Body of pancreas (tissue), 4 donors: ENCODE data around the gene CHD6.

ENCODE experiments used
- POLR2A ChIP-seq, 3 donors: fragments of 450-650 bp; IDR thresholded peaks; one replicate each; pipeline ENCODE4 v1.6.1; 2016; ENCODE audit warnings: antibody characterized with exemption in 3 of 3, mild to moderate bottlenecking in 2 of 3
- TF ChIP-seq, protein P1 (sequence below), 7 experiments: fragments of 450-650 bp in 4 of 7; fragments of 200-600 bp in 3 of 7; sonication (generic) in 3 of 7; IDR thresholded peaks; one replicate each; pipeline ENCODE4 v1.5.1; 2016 to 2019; ENCODE audit warnings: antibody characterized with exemption in 7 of 7

DNA sequence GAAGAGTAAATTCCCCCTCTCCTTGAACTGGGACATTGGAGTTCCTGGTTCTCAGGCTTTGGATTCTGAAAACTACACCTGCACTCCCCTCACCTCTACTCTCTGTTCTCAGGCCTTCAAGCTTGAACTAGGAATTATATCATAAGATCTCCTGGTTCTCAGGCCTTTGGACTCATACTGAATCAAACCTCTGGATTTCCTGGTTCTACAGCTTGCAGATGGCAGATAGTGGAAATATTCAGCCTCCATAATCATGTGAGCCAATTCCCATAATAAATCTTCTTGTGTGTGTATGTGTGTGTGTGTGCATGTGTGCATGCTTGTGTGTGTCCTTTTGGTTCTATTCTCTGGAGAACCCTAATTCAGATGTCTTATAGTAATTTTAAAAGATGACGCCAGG, 12.7 kb upstream of the CHD6 start:
- TF ChIP-seq, protein P1, sequence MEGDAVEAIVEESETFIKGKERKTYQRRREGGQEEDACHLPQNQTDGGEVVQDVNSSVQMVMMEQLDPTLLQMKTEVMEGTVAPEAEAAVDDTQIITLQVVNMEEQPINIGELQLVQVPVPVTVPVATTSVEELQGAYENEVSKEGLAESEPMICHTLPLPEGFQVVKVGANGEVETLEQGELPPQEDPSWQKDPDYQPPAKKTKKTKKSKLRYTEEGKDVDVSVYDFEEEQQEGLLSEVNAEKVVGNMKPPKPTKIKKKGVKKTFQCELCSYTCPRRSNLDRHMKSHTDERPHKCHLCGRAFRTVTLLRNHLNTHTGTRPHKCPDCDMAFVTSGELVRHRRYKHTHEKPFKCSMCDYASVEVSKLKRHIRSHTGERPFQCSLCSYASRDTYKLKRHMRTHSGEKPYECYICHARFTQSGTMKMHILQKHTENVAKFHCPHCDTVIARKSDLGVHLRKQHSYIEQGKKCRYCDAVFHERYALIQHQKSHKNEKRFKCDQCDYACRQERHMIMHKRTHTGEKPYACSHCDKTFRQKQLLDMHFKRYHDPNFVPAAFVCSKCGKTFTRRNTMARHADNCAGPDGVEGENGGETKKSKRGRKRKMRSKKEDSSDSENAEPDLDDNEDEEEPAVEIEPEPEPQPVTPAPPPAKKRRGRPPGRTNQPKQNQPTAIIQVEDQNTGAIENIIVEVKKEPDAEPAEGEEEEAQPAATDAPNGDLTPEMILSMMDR (IDR thresholded peaks at IDR 0.05), result no peak
- no peak for TF ChIP-seq POLR2A (IDR thresholded peaks at IDR 0.05)
